ENCODE data around the gene CDH8. TPM values are rescaled to one million over a fixed set of nuclear protein-coding genes. Genes with fewer than 3 reads are reported as not detected.

Gene CDH8
- total and polyA plus RNA-seq, 2 donors (not counting 3 experiments of a cell fraction or from before 2014, with no cell fraction given) = not detected

- no peak overlapping the region for H3K4me2 ChIP-seq (ENCODE audit: insufficient read depth, low read length)
- H3K27ac ChIP-seq (ENCODE audit: insufficient read depth, low read depth, low read length) = no peak overlapping the region
- POLR2A ChIA-PET = no interaction called here
- H3K4me3 ChIP-seq (replicated peaks in 1 of 3; ENCODE audit: insufficient read depth in 1 of 3, low read depth in 1 of 3, low read length in 3 of 3) = no peak overlapping the region
- dilution Hi-C loops (cut with MboI; ENCODE audit: extremely low pct_ligation_motif_present, low sequenced_read_pairs) (no loop called here), intact Hi-C loops (cut with micrococcal nuclease) (no loop called here)
- H4K20me1 ChIP-seq (replicated peaks; ENCODE audit: control insufficient read depth, extremely low read depth, insufficient read depth, low read length) = no peaks in the 10 kb centered on the region
- no peaks in the 10 kb centered on the region for H3K36me3 ChIP-seq (ENCODE audit: control insufficient read depth in 2 of 2, extremely low read depth in 1 of 2, insufficient read depth in 2 of 2, low read length in 2 of 2)
- no TSS peak for BruUV-seq (replicated peaks)
- H2AFZ ChIP-seq (ENCODE audit: low read depth, low read length) = no peak overlapping the region
- no peaks in the 10 kb centered on the region for H3K4me1 ChIP-seq (ENCODE audit: control insufficient read depth, extremely low read depth, insufficient read depth, low read length)
- no peak overlapping the region for H3K9ac ChIP-seq (replicated peaks; ENCODE audit: extremely low read depth, insufficient read depth, low read length)
- H3K27me3 ChIP-seq (ENCODE audit: control insufficient read depth in 2 of 2, insufficient read depth in 2 of 2, low read length in 2 of 2) = no peaks in the 10 kb centered on the region
- DNase-seq (ENCODE audit: low read depth, low spot score) (no peak), FAIRE-seq (no peak)
- H3K9me3 ChIP-seq (replicated peaks; ENCODE audit: control insufficient read depth, insufficient read depth, low read length) = peaks cover 5% of the 10 kb centered on the region
- no peaks in the 10 kb centered on the region for H3K79me2 ChIP-seq (ENCODE audit: control insufficient read depth, insufficient read depth, low read length)
- H3K9me1 ChIP-seq (replicated peaks; ENCODE audit: control insufficient read depth, extremely low read depth, insufficient read depth, low read length) = no peaks in the 10 kb centered on the region
- TF ChIP-seq POLR2A (IDR thresholded peaks at IDR 0.05; ENCODE audit: low read depth, low read length) = no peak
- TF ChIP-seq FOS (IDR thresholded peaks at IDR 0.05; ENCODE audit: borderline replicate concordance, insufficient read depth, low read length) = no peak
- no peak for TF ChIP-seq JUN (IDR thresholded peaks at IDR 0.05; ENCODE audit: borderline replicate concordance, insufficient read depth, insufficient read length, low read depth)
- TF ChIP-seq POLR2AphosphoS5 (IDR thresholded peaks at IDR 0.05; ENCODE audit: insufficient read depth, low read depth, low read length) = no peak
- TF ChIP-seq GATA2 (IDR thresholded peaks at IDR 0.05; ENCODE audit: insufficient read depth, insufficient read length, low read depth, low read length) = no peak
- no peak for TF ChIP-seq MAX (IDR thresholded peaks at IDR 0.05; ENCODE audit: insufficient read depth, insufficient read length)
- no peak for TF ChIP-seq EZH2 (IDR thresholded peaks at IDR 0.05; ENCODE audit: borderline replicate concordance, low read depth, low read length, severe bottlenecking)
- TF ChIP-seq CTCF (IDR thresholded peaks at IDR 0.05; ENCODE audit: extremely low read depth in 1 of 2, insufficient read depth in 1 of 2, low read depth in 1 of 2, low read length in 2 of 2) = no peak
- no peak for TF ChIP-seq MYC (IDR thresholded peaks at IDR 0.05; ENCODE audit: low read depth, low read length)
- CTCF ChIA-PET = no interaction called here
These were observed 381.3 kb downstream of the CDH8 start for GRCh38 chr16:61654962-61655361.
